ENCODE measurements around the gene NAA10.
A peak's percentile ranks its signal among the peaks of the same experiment; 100 is the strongest.
"Not testable (repeated sequence)": the region's sequence is repeated elsewhere in the genome, so short reads cannot be mapped to it uniquely, and the experiment has no call there.

Gene NAA10

DNA sequence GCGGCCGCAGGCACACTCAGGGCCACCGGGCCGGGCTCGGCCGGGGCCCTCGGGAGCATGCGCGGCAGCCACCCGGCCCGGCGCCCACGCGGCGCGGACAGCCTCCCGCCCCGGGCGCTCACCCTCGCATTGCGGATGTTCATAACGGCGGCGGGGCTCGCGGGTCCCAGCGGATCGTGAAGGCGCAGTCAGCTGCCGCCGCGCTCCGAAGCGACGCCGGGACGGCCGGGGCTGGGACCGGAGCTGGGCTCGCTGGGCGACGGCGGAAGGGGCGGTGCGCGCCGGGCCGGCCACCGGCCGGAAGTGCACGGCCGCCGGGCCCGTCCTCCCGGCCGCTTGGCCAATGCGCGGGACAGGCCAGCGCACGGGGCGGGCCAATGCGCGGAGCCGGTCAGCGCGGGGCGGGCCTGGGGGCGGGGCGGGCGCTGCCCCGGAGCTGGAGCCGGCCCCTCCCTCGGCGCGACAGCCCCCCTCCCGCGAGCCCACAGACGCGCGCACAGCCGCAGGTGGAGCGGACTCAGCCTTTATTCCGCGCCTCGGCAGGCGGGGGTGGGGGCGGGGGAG is at the start of gene NAA10:
TSS of gene NAA10 (minus strand) at position 276 of the 564 bp plus-strand sequence. CDS start at position 143, 133 bp downstream.
- Mint-ChIP-seq H3K4me3 (peak within 1 kb of the TSS; percentile 82), H3K36me3 (peaks cover 7% of the 10 kb centered on the region), H3K27me3 (no peaks in the 10 kb centered on the region), H3K9me3 (no peaks in the 10 kb centered on the region), H3K27ac (no peak within 1 kb of the TSS), H3K4me1 (peaks cover 9% of the 10 kb centered on the region)
- DNase-seq (ENCODE audit: low spot score in 2 of 2) (peak; percentile 21 to 35), ATAC-seq (ENCODE audit: low read depth) (peak; percentile 76)

DNA sequence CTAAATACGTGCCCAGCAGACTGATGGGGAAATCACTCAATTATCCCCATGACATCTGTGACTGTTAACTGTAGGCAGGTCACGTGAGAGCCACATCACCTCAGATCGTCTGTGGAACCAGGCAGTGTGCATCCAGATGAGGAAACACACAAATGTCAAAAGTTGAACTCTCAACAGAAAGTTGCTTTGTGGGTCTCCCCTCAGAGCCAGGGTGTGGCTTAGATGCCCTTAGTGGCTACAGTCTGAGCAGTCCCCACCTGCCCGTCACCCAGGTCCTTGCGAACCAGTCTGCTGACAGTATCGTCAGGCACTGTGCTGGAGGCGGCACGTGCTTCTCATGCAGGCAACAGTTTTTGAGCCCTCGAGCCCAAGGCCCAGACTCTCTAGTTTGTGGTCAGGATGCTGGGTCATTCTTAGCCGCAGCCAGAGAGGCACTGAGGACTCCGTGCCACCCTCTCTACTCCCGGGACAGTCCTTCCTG is 48.5 kb upstream of the NAA10 start:
- ATAC-seq (ENCODE audit: low read depth) = peak; percentile 14
- Mint-ChIP-seq H3K9me3 (no peaks in the 10 kb centered on the region), H3K27ac (peak overlapping the region; percentile 41), H3K27me3 (no peaks in the 10 kb centered on the region), H3K4me1 (peaks cover 15% of the 10 kb centered on the region), H3K4me3 (peak overlapping the region; percentile 17), H3K36me3 (no peaks in the 10 kb centered on the region)
- DNase-seq (ENCODE audit: low spot score in 2 of 2) = no peak

DNA sequence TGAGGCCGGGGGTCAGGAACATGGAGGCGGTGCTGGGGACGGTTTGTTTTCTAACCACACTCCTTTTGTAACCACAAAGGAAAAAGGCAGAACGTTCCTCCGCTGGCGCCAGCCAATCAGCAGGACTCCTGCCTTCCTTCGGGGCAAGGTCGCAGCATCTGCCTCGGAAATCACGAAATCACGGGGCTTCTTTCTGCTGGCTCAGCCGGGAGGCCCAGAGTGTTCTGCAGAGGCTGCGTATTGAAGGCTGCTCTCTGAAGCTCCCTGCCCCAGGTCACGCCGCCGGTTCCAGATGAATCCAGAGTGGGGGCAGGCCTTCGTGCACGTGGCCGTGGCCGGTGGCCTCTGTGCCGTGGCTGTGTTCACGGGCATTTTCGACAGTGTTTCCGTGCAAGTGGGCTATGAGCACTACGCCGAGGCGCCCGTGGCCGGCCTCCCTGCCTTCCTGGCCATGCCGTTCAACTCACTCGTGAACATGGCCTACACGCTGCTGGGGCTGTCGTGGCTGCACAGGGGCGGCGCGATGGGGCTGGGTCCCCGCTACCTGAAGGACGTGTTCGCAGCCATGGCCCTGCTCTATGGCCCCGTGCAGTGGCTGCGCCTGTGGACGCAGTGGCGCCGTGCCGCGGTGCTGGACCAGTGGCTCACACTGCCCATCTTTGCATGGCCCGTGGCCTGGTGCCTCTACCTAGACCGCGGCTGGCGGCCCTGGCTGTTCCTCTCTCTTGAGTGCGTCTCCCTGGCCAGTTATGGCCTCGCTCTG is 47.1 kb upstream of the NAA10 start:
- peaks cover 15% of the 10 kb centered on the region for H3K4me1 Mint-ChIP-seq
- no peaks in the 10 kb centered on the region for H3K27me3 Mint-ChIP-seq
- H3K9me3 Mint-ChIP-seq = no peaks in the 10 kb centered on the region
- peak overlapping the region; percentile 42 for H3K4me3 Mint-ChIP-seq
- peak overlapping the region; percentile 88 for H3K27ac Mint-ChIP-seq
- no peak for ATAC-seq (ENCODE audit: low read depth)
- no peaks in the 10 kb centered on the region for H3K36me3 Mint-ChIP-seq
- DNase-seq (ENCODE audit: low spot score in 2 of 2) = no peak

DNA sequence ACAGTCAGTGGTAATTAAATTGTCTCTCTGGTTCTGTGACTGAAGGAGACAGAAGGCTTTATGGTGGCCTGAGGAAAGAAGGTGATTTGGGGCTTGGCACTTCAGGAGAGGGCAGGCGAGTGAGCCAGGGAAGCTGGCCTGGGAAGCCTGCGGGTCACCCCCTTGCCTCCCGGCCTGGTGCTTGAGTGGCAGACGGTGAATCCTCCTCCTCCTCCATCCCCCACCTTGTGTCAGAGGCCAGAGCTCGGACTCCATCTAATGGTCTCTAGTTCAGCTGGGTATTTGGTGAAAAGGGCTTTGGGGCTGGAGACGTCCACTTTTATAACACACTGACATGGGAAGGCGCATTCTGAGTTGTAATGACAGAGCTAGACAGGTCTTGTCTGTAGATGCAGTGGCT is 46.4 kb upstream of the NAA10 start:
- no peak for ATAC-seq (ENCODE audit: low read depth)
- peak overlapping the region; percentile 88 for H3K27ac Mint-ChIP-seq

DNA sequence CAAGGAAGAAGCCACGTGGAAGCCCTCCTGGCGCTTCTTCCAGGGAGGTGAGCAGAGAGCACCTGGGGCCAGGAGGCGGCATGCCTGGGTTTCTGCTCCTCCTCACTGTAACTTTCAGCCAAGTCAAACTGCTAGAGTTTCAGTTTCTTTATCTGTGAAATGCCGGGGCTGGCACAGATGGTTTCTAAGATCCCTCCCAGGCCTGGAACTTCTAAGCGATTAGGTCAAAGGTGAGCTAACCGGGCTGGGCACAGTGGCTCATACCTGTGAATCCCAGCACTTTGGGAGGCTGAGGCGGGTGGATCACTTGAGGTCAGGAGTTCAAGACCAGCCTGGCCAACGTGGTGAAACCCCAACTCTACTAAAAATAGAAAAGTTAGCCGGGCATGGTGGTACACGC is 45.6 kb upstream of the NAA10 start:
- H3K4me3 Mint-ChIP-seq = peak overlapping the region; percentile 70
- not testable (repeated sequence) for H3K9me3 Mint-ChIP-seq; H3K27me3 Mint-ChIP-seq; DNase-seq (ENCODE audit: low spot score in 2 of 2); H3K36me3 Mint-ChIP-seq
- H3K27ac Mint-ChIP-seq = peak overlapping the region; percentile 88
- H3K4me1 Mint-ChIP-seq = peaks cover 15% of the 10 kb centered on the region
- ATAC-seq (ENCODE audit: low read depth) = peak; percentile 68

More for the DNA sequence above, 46.4 kb upstream of the NAA10 start:
- Mint-ChIP-seq H3K4me1 (peaks cover 15% of the 10 kb centered on the region), H3K9me3 (no peaks in the 10 kb centered on the region), H3K4me3 (peak overlapping the region; percentile 42), H3K36me3 (no peaks in the 10 kb centered on the region), H3K27me3 (no peaks in the 10 kb centered on the region)
- no peak for DNase-seq (ENCODE audit: low spot score in 2 of 2)

DNA sequence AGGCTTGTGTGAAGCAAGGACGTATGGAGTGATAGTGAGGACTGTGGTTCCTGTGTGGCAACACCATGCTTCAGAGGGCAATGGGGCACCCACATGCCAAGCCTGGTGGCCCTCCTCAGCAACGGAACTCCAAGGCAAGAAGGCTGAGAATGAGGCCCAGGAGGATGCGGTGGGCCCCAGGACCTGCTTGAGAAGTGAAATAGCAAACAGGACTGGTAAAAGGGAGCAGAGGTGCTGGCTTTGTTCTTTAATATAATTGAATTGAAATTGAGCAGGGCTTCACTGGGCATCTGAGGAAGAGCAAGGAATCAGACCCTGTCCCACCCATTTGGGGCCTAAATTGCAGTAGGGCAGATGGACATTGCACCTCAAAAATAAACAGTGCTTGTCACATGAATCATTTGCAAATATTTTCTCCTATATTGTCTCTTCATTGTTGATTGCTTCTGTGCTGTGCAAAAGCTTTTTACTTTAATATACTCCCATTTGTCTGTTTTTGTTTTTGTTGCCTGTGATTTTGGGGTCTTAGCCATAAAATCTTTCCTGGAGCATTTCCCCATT is 40.0 kb upstream of the NAA10 start:
- no peak for DNase-seq (ENCODE audit: low spot score in 2 of 2)
- Mint-ChIP-seq H3K27ac (peak overlapping the region; percentile 87), H3K4me3 (no peak overlapping the region), H3K9me3 (no peaks in the 10 kb centered on the region), H3K36me3 (peaks cover 2% of the 10 kb centered on the region), H3K4me1 (peaks cover 9% of the 10 kb centered on the region), H3K27me3 (no peaks in the 10 kb centered on the region)
- no peak for ATAC-seq (ENCODE audit: low read depth)

DNA sequence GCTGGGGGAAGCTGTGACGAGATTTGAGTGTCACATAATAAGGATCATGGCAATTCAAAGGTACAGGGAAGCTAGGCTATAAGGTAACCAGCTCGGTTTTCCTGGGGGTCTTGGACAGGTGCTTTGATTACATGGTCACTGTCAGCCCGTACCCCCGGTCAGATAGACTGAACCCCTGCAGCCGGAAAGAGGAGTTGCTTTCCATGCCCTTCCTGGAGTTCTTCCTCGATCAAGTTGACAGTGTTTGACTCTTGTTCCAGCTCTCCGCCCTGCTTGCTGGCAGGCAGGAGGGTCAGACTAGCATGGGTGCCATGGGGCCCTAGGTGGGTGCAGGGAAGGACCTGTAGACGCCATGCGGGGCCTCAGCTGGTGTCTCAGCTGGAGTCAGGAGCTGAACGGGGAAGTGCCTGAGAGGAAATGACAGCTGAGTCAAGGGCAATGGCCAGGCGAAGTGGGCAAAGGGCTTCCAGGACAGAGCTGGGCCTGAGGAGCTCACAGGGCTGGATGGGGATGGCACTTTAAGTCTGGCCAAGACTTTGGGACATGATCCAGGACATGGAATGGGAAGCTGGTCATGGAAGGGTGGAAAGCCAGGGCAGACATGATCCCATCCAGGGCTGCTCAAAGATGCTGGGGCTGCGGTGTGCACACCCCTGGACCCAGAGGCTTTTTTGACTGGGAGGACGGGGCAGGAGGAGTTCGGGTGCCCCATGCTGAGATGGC is 39.3 kb upstream of the NAA10 start:
- ATAC-seq (ENCODE audit: low read depth) (no peak), DNase-seq (ENCODE audit: low spot score in 2 of 2) (no peak)
- Mint-ChIP-seq H3K9me3 (no peaks in the 10 kb centered on the region), H3K27me3 (no peaks in the 10 kb centered on the region), H3K4me1 (peaks cover 14% of the 10 kb centered on the region), H3K27ac (peak overlapping the region; percentile 87), H3K36me3 (peaks cover 2% of the 10 kb centered on the region), H3K4me3 (peak overlapping the region; percentile 80)

DNA sequence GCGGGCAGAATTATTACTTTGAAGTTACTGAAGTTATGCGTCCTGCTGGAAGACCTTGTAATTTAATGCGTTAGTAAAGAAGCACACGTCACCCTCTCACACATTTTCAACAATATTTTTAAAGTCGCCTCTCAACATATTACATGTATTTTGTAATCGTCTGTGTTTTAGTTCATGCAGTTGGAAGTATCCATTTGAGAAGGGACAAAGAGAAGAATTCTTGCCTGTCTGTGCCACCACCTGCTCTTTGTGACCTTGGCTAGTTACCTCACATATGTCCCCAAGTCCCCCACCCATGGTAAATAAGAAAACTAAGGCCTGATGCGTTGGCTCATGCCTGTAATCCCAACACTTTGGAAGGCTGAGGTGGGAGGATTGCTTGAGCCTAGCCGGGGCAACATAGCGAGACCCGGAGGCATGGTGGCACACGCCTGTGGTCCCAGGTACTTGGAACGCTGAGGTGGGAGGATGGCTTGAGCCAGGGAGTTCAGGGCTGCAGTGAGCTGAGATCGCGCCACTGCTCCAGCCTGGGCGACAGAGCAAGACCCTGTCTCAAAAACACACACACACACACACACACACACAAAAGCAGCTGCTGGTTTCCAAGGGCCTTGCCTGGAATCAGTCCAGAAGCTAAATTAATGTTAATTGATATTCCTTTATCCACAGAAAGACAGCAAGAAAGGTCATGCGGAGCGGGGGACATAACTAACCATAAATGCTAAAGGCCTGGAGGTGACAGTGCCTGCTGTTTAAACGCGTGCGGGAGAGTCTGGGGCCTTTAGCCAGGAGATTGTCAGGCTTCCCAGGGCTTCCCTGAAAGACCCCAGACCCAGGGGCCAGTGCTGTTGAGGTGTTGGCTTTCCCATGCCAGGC is 38.5 kb upstream of the NAA10 start:
- peaks cover 14% of the 10 kb centered on the region for H3K4me1 Mint-ChIP-seq
- no peaks in the 10 kb centered on the region for H3K9me3 Mint-ChIP-seq
- peak overlapping the region; percentile 80 for H3K4me3 Mint-ChIP-seq
- DNase-seq (ENCODE audit: low spot score in 2 of 2) = no peak
- peaks cover 2% of the 10 kb centered on the region for H3K36me3 Mint-ChIP-seq
- no peak for ATAC-seq (ENCODE audit: low read depth)
- H3K27me3 Mint-ChIP-seq = no peaks in the 10 kb centered on the region
- H3K27ac Mint-ChIP-seq = peak overlapping the region; percentile 97

DNA sequence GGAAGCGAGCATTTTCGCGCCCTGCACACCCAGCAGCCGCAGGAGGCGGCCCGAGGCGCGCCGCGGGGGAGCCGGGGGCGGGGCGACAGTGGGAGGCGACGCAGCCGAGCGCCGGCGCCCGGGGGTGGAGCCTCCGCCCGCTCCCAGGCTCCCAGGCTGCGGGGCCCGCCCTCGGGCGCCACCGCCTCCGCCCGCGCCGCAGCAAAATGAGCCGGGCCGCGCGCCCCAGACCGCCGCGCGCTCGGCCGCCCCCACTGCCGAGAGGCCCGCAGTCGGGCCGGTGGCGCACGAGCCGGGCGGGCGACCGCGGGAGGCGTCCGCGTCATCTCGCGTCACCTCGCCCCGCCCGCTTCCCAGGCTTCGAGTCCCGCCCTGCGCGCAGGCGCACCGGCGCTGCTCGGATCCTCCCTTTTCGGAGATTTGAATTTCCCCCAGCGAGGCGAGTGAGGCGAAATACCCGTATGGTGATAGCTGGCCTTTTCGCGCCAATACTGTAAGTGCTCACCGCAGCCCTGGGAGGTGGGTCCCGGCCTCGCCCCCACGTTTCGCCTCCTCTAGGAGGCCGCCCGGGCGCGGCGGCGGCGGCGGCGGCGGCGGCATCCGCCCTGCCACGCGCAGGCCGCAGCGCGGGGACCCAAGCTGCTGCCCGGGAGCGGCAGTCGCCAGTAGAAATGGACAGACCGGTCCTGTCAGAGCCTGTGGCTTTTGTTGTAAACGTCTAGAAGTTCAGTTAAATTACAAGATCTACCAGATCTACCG is 37.7 kb upstream of the NAA10 start, which contains the start of gene TMEM187:
TSS of gene TMEM187 (plus strand) at position 387 of the 759 bp plus-strand sequence. CDS start 9,309 bp downstream, outside the sequence.
- peak within 1 kb of the TSS; percentile 100 for H3K4me3 Mint-ChIP-seq
- H3K9me3 Mint-ChIP-seq = no peaks in the 10 kb centered on the region
- ATAC-seq (ENCODE audit: low read depth) (peak; percentile 51), DNase-seq (ENCODE audit: low spot score in 2 of 2) (peak; percentile 82 to 86)
- peak within 1 kb of the TSS; percentile 97 for H3K27ac Mint-ChIP-seq
- H3K27me3 Mint-ChIP-seq = no peaks in the 10 kb centered on the region
- peaks cover 2% of the 10 kb centered on the region for H3K36me3 Mint-ChIP-seq
- H3K4me1 Mint-ChIP-seq = peaks cover 20% of the 10 kb centered on the region

DNA sequence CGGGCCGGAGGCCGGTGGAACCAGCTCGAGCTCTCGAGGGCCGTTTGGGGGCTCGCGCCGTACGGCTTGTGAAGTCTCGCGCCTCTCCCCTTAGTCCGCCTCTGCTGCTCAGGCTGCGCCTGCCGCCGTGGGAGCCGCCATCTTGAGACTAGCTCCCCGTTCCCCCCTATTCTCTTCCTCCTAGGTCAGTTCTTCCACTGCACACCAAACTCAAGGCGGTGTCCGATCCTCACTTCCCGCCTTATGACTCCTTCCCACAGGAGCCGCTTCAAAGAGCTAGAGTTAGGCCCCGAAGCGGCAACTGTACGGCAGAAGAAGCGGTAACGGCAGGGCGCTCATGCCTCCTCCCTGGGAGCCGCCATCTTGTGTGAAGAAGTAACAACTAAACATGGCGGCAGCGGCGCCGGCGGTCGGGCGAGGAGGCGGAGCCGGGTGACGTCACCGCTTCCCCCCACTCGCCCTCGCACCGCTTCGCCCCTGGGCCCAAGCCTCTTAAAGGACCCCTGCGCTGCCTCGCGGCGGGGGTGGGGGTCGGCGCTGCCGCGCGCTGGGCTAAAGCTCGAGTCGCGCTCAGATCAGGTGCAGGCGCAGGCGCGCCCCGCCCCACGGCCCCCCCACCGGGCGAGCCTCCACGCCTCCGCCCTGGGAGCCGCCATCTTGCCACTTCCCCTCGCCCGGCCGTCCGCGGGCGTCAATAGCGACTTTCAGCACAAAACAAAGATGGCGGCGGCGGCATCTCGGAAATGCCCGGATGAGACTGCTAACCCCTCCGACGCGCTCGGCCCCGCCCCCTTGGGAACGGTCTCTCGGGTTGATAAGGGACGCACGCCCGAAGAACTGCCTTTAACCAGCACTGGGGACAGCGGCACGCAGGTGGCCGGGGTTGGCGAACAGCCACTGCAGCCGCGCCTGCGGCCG is 36.9 kb upstream of the NAA10 start, which contains the start of gene HCFC1:
TSS of gene HCFC1 (minus strand) at position 369 of the 918 bp plus-strand sequence. CDS start 978 bp downstream, outside the sequence.
- Mint-ChIP-seq H3K27me3 (no peaks in the 10 kb centered on the region), H3K9me3 (no peaks in the 10 kb centered on the region), H3K4me3 (peak within 1 kb of the TSS; percentile 100), H3K27ac (peak within 1 kb of the TSS; percentile 97), H3K4me1 (peaks cover 25% of the 10 kb centered on the region), H3K36me3 (peaks cover 2% of the 10 kb centered on the region)
- peak; percentile 86 to 88 for DNase-seq (ENCODE audit: low spot score in 2 of 2)
- peak; percentile 49 for ATAC-seq (ENCODE audit: low read depth)

DNA sequence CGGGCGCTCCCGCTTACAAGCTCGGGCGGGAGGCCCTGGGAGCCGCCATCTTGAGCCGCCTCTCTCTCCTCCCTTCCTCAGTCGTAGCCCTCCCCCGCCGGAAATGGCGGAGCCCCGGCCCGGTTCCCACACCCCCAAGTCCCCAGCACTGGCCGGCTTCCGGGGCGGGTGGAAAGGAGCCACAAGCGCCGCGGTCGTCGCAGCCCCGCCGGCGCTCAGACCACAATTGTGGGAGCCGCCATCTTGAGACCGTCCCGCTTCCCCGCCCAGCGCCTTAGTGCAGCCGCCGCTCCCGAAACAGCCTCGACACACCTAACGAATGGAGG is 36.2 kb upstream of the NAA10 start:
- no peaks in the 10 kb centered on the region for H3K9me3 Mint-ChIP-seq
- H3K4me1 Mint-ChIP-seq = peaks cover 30% of the 10 kb centered on the region
- H3K36me3 Mint-ChIP-seq = peaks cover 2% of the 10 kb centered on the region
- peak; percentile 46 for ATAC-seq (ENCODE audit: low read depth)
- peak overlapping the region; percentile 97 for H3K27ac Mint-ChIP-seq
- H3K4me3 Mint-ChIP-seq = peak overlapping the region; percentile 100
- peak; percentile 77 to 81 for DNase-seq (ENCODE audit: low spot score in 2 of 2)
- no peaks in the 10 kb centered on the region for H3K27me3 Mint-ChIP-seq
